Measurements from ENCODE around the gene ATG3. TPM values are rescaled to one million over a fixed set of nuclear protein-coding genes. Genes with fewer than 3 reads are reported as not detected.

The ATG3 gene
- total and polyA plus RNA-seq, 8 donors = 25.7 to 76.2 (median 51.3) TPM

- peaks cover 0 to 29% (median 8%) of the 10 kb centered on the region in 4 donors for H3K36me3 ChIP-seq
- H3K27ac ChIP-seq = no peak overlapping the region
- no peak for DNase-seq
- intact Hi-C loops (cut with DNase I; ENCODE audit: low total_unique reads) = no loop called here
- no peaks in the 10 kb centered on the region for H3K4me1 ChIP-seq
- H3K4me3 ChIP-seq = no peak overlapping the region
- H3K9me3 ChIP-seq = no peaks in the 10 kb centered on the region
- no peak for TF ChIP-seq POLR2AphosphoS5 (IDR thresholded peaks at IDR 0.05)
- TF ChIP-seq POLR2A (IDR thresholded peaks at IDR 0.05) = no peak
- TF ChIP-seq EP300 (IDR thresholded peaks at IDR 0.05) = no peak
- no peak for TF ChIP-seq CTCF (IDR thresholded peaks at IDR 0.05)
- no peaks in the 10 kb centered on the region for H3K27me3 ChIP-seq
These were observed 37.0 kb upstream of the ATG3 start for GRCh38 chr3:112598731-112599130.

GRCh38 chr3:112597945-112598344, 36.2 kb upstream of the ATG3 start:
- Histone ChIP-seq H3K27me3 (no peaks in the 10 kb centered on the region), H3K4me1 (no peaks in the 10 kb centered on the region), H3K36me3 (peaks cover 7 to 35% (median 15%) of the 10 kb centered on the region in 4 donors), H3K4me3 (no peak overlapping the region), H3K9me3 (no peaks in the 10 kb centered on the region), H3K27ac (no peak overlapping the region)
- DNase-seq = no peak
- intact Hi-C loops (cut with DNase I; ENCODE audit: low total_unique reads) = no loop called here
- TF ChIP-seq EP300 (IDR thresholded peaks at IDR 0.05) (no peak), CTCF (IDR thresholded peaks at IDR 0.05) (no peak), POLR2A (IDR thresholded peaks at IDR 0.05) (no peak), POLR2AphosphoS5 (IDR thresholded peaks at IDR 0.05) (no peak)
- 94 to 98% (median 96%) methylated on average over 2 of the region's 2 CpGs for WGBS, 5 donors

- 95 to 98% (median 97%) methylated on average over 2 of the region's 2 CpGs for WGBS, 5 donors
- H3K36me3 ChIP-seq = peaks cover 8 to 59% (median 29%) of the 10 kb centered on the region in 4 donors
- no peaks in the 10 kb centered on the region for H3K9me3 ChIP-seq
- H3K27me3 ChIP-seq = no peaks in the 10 kb centered on the region
- H3K4me1 ChIP-seq = no peaks in the 10 kb centered on the region
- no peak overlapping the region for H3K4me3 ChIP-seq
- no peak for DNase-seq
- intact Hi-C loops (cut with DNase I; ENCODE audit: low total_unique reads) = no loop called here
- H3K27ac ChIP-seq = no peak overlapping the region
- no peak for TF ChIP-seq CTCF (IDR thresholded peaks at IDR 0.05)
- no peak for TF ChIP-seq POLR2A (IDR thresholded peaks at IDR 0.05)
- no peak for TF ChIP-seq EP300 (IDR thresholded peaks at IDR 0.05)
- TF ChIP-seq POLR2AphosphoS5 (IDR thresholded peaks at IDR 0.05) = no peak
These were observed 33.1 kb upstream of the ATG3 start for GRCh38 chr3:112594856-112595255.

- intact Hi-C loops (cut with DNase I; ENCODE audit: low total_unique reads) = no loop called here
- no peaks in the 10 kb centered on the region for H3K9me3 ChIP-seq
- H3K4me3 ChIP-seq = no peak overlapping the region
- H3K27ac ChIP-seq = no peak overlapping the region
- DNase-seq = no peak
- no peaks in the 10 kb centered on the region for H3K27me3 ChIP-seq
- H3K36me3 ChIP-seq = peaks cover 8 to 65% (median 35%) of the 10 kb centered on the region in 4 donors
- no peak for TF ChIP-seq EP300 (IDR thresholded peaks at IDR 0.05)
- TF ChIP-seq POLR2AphosphoS5 (IDR thresholded peaks at IDR 0.05) = no peak
- no peak for TF ChIP-seq POLR2A (IDR thresholded peaks at IDR 0.05)
- no peak for TF ChIP-seq CTCF (IDR thresholded peaks at IDR 0.05)
- no peaks in the 10 kb centered on the region for H3K4me1 ChIP-seq
These were observed 31.5 kb upstream of the ATG3 start for GRCh38 chr3:112593258-112593657.

Measured in stomach (tissue), 9 donors.